DOHH2 (cell line): Measurements from ENCODE around the gene SMARCA1.

Source experiments
- CTCF ChIP-seq: fragments of 200-600 bp; sonication (generic); IDR thresholded peaks from one replicate; pipeline ENCODE4 v1.5.1; 2014; ENCODE audit warnings: antibody characterized with exemption, mild to moderate bottlenecking, low read depth, low read length; ENCODE audit not compliant: poor library complexity, severe bottlenecking
- EZH2phosphoT487 ChIP-seq: fragments of 200-600 bp; sonication (generic); IDR thresholded peaks from 2 replicates; pipeline ENCODE4 v1.6.1; 2017; ENCODE audit warnings: borderline replicate concordance, mild to moderate bottlenecking, antibody characterized with exemption, low read length, moderate library complexity, mixed read lengths

- TF ChIP-seq CTCF (no peak), EZH2phosphoT487 (no peak)
Observed at GRCh38 chrX:129523079-129523911, at the start of gene SMARCA1.
